GM21737 (cell line): ENCODE measurements around the gene RAB6B.

Experiments used
- ATAC-seq: cut with Tn5 transposase; IDR thresholded peaks from one replicate; pipeline ENCODE4 v1.9.1; 2021; ENCODE audit warnings: mild to moderate bottlenecking, moderate library complexity; ENCODE audit not compliant: unreplicated experiment

Gene RAB6B

DNA sequence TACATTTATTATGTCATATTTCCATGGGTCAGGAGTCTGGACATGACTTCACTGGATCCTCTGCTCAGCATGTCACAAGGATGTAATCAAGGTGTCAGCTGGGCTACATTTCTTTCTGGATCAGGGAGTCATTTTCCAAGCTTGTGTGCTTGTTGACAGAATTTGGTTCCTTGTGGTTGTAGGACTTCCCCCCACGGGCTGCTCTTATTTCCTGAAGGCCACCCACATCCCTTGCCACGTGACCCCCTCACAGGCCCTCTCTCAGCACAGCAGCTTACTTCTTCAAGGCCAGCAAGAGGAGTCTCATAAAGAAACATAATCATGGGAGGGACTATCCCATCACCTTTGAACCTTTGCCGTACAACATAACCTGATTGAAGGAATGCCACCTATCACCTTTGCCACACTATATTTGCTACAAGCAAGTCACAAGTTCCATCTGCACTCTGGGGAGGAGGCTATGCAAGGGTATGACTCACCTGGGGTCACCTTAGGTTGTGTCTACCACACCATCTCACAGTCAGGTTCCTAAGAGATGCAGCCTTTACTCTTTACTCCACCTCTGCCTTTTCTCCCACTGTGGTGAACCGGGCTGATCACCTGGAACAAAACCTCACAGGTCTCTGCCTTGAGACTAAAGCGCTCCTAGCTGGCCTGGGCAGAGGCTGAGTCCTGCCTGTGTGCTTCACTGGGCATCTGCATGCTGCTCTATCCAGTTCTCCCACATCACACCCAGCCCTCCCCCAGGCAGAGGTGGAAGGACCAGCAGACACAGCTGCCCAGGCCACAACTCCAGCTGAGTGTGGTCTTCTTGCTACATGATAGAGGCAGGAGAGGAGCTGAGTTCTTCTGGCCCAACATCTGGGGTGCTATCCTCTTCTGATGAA is 13.5 kb downstream of the RAB6B start:
- no peak for ATAC-seq

DNA sequence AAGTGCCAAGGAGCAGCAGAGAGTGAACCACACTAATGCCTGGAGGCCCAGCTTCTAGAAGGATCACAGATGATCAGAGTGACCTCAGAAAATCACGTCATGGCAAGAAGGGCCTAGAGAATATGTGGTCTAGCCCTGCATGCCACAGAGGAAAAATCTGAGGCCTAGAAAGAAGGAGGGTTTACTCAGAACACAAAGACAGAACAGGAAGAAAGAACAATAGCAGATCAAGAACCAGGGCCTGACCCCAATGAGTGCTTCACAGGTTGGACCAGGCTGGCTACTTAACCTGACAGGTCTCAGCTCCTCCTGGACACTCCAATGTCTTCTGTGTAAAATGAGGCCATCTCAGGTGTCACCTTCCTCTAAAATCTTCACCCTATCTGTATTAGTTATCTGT is 14.2 kb downstream of the RAB6B start:
- ATAC-seq = no peak

DNA sequence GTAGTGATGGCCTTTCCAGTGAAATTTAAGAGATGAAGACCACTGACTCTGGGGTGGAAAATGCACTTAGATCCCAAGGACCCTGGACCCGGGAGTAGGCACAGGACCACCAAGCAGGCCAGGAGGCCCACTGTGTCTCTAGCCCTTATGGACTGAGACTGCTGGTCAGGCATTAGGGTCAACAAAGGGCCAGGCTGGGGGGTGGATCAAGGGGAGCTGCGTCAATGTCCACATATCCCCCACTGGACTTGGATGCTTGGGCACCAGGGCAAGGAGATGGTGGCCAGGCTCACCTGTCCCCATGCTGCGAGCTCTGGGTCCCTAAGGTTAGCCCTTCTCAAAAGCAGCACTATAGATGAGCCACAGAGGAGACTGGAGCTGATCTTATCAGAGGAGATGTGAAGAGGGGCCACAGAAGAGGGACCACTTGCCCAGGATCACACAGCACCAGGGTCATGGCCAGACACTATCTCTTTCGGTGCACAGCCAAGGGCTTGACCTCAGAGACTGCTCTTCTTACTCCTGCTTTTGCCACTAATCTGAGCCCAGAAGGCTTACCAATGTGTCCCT is 14.7 kb downstream of the RAB6B start:
- no peak for ATAC-seq

DNA sequence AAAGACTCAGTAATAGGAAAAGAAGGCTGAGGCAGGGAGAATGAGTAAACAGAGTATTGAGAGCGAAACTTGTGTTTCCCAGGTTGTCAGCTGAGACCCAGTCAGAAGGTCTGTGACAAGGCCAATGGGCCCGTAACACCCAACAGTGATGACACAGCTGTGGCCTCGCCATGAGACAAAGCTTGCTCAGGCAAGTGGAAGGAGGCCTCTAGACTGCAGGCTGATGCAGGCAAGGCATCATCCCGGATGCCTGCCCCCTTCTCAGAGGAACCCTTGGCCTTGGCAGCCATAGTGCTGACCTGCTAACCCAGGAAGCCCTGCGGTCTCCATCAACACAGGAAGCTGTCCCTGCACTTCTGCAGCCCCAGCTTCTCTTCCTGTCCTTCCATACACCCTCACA is 15.4 kb downstream of the RAB6B start:
- no peak for ATAC-seq

DNA sequence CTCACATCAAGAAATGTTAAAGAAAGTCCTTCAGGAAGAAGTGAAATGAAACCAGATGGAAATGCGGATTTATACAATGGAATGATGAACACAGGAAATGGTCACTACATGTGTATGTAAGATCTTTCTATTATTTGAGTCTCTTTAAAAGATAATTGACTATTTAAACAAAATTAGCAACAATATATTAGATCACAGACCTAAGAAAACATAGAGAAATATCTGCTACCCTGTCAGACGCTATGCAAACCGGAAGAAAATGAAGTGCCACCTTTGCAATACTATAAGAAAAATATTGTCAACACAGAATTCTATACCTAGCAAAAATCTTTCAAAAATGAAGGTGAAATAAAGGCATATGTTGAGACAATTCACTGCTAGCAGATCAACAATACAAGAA is 17.2 kb downstream of the RAB6B start:
- ATAC-seq = no peak

DNA sequence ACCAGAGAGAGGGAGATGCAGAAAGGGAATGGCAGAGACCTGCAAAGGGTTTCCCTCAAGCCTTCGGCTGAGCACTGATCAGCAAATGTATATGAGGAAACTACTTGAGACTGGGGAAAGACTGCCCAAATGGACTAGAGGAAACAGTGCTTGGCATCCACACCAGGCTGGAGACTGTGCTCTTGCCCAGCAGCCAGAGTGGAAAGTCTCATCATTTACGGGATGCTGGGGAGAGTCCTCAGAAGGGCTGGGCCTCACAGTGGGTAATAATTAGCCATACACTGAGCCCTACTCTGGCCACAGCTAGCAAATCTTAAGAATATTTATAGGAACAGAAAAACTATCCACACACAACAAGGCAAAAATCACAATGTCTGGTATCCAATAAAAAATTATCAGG is 18.5 kb downstream of the RAB6B start:
- ATAC-seq = no peak

DNA sequence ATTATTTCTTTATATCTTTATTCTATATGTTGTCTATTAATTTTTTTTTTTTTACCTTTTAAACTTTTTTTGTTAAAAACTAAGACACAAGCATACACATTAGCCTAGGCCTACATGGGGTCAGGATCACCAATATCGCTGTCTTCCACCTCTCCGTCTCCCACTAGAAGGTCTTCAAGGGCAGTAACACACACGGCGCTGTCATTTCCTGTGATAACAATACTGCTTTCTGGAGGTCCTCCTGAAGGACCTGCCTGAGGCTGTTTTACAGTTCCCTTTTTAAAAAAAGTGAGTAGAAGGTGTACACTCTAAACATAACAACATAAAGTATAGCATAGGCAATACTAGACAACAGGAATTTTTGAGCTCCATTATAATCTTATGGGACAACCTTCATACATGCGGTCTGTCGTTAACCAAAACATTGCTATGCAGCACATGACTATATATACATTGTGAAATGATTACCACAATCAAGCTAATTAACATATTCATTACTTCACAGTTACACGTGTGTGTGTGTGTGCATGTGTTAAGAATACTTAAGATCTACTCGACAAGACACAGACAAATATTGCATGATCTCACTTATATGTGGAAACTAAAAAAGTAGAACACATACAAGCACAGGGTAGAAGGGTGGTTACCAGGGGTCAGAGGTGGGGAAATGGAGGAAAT is 20.8 kb downstream of the RAB6B start:
- no peak for ATAC-seq

DNA sequence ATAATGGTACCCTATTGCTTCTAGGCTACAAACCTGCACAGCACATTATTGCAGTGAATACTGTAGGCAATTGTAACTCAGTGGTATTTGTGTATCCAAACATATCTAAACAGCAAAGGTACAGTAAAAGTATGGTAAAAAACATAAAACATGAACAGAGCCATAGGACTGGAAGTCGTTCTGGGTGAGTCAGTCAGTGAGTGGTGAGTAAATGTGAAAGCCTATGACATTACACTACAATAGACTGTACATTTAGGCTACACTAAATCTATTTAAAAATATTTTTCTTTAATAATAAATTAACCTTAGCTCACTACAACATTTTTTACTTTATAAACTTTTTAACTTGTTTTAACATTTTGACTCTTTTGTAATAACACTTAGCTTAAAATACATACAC is 21.3 kb downstream of the RAB6B start:
- ATAC-seq = no peak

DNA sequence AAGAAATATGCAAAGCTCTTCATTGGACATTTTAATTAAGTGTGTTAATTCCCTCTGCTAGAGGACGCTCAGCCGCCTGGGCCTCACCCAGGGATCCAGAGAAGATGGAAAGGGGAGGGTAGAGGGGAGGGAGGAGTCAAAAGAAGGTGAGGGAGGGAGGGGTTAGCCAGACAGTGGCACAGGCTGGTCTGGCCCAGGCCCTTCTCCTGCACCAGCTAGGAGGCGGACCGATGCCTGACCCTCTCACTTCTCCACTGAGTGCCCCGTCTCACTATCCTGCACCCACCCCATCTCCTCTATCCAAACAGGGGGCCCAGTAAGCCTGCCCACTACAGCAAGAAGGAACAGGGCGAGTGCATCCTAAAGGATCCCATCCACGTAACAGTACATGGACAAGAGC is 22.9 kb downstream of the RAB6B start:
- no peak for ATAC-seq

DNA sequence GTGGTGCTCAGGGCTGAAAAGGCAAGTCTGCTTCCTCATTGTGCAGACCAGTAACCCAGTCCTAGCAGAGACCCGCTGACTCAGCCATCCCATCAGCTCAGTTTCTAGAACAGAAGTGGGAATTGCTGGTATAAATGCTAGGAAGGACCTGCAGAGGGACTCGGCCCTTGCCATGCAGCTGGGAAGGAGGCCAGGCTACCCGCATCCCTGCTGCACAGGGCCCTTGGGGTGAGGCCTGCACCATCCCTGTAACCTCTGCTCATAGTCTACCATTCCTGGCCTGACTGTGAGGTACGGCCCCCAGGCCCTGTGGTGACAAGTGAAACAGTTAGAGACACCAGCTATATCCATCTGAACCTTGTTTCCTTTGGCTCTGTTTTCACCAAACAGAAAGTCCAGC is 23.5 kb downstream of the RAB6B start:
- ATAC-seq = no peak

DNA sequence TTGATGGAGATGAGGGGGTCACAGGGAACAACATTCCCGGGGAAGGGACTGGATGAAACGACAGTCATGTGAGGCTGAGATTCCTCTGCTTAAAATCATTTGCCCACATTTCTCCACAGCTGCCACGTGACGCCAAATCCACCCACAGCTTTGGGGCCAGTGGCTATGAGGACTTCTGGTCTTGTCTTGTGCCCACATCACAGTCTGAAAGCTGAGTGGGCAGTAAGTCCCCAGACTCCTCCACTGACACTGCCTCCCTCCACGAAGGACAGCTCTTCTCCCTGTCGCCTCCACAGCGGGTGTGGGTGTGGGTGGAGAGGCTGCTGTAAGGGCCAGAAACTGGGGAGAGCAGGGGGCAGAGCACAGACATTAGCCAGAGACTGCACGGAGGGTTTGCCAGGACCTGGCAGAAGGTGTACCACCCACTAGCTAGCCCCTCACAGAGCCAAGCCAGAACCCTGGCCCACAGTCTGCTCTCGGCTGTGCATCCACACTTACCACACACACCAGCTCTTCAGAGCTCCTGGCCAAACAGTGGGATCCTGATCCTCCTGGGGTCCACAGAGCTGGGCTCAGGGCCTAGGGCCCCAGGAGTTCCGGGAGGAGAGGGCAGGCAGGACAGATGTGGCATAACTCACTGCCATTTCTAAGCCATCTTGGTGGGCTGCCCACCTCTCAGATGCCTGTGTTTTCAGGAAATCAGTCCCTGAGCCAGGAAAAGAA is 24.2 kb downstream of the RAB6B start:
- no peak for ATAC-seq

DNA sequence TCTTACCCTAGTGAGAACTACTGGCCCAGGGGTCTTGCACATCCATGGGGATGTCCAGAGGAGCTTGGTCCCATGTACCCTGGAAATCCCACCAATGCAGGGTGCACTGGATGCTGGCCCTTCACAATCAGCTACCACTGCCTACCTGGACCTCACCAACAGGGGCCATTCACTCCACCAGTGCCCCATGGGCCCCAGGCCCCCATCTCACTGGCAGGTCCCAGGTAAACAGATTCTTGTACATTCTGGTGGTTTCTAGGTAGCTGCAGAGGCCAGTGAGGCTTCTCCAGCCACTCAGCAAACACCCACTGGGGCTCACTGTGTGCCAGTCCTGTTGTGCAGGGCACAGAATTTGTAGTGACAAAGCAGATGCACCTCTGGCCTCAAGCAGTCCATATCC is 24.9 kb downstream of the RAB6B start:
- ATAC-seq = no peak

DNA sequence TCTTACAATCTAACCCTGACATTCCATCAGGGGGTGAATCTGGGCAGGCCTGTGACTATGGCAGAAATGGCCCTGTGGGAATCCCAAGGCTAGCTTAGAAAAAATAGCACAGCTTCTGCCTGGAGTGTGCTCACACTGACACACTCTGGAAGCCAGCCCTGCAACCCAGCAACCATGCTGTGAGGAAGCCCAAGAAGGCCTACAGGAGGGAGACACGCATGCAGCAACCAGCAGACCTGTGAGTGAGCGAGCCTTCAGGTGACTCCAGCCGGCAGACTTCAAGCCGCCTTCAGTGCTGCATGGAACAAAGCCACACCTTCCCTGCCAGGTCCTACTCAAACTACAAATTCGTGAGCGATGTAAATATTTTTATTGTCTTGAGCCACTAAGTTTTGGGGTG is 26.1 kb downstream of the RAB6B start:
- no peak for ATAC-seq

DNA sequence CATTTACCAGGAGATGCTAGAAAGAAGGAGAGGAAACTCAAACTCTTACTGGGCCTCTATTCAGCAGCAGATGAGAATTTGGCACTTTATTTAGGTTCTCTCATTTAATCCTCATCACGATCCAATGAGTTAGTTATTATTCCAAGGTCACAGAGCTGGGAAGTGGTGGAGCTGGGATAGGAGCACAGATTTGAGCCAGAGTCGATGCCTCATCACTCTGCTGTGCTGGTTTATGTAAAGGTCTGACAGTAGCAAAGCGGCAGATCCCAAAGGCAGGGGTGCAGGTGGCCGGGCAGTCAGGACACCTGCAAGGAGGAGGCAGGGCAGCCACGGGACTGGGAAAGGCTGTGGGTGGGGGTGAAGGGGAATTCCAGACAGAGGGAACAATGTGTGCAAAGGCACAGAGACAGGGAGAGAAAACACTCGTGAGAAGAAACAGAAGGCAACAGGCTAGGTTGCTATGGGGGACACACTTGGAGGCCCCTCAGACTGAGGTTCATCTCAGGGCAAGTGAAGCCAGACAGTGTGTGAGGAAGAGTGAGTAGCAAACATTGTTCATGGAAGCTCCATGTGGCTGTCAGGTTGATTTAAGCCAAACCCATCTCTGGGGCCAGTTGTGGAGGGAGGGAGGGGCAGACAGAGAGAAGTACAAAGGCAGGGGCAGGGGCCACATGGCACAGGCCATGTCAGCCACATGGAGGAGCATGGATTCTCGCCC is 26.8 kb downstream of the RAB6B start:
- ATAC-seq = no peak

DNA sequence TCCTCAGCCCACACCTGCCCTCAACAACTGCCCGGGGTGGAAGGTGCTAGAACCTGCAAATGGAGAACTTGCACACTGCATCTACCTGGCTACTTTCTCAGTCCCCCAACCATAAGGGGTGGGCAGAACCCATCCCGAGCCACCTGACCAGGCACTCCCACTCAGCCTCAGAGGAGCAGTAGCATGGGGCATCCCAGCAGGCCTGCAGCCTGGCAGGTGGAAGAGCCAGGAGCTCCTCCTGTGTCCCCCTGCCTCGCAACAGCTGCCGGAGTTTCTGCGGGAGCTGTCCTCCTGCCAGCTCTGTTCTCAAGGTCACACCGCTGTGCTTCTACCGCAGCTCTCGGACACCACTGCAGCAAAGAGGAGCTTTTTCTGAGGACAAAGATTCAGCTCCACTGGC is 27.5 kb downstream of the RAB6B start:
- ATAC-seq = no peak

DNA sequence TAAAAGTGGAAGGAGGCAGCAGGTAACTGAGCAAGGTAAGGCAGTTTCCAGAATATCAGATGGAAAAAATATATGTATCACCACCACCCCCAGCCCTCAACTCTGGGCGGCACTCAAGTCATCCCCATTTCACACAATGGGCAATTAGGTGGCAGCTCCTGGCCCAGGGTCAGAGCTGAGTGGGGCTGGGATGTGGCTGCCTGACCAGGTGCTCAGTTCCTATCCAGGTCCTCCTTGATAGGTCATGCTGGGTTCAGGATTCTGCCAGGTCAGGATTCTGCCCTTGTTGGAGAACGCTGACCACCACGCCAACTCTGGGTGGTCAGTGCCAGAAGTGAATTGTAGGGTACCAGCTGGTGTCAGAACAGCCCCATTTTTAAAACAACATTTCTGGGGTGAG is 29.5 kb downstream of the RAB6B start:
- no peak for ATAC-seq

DNA sequence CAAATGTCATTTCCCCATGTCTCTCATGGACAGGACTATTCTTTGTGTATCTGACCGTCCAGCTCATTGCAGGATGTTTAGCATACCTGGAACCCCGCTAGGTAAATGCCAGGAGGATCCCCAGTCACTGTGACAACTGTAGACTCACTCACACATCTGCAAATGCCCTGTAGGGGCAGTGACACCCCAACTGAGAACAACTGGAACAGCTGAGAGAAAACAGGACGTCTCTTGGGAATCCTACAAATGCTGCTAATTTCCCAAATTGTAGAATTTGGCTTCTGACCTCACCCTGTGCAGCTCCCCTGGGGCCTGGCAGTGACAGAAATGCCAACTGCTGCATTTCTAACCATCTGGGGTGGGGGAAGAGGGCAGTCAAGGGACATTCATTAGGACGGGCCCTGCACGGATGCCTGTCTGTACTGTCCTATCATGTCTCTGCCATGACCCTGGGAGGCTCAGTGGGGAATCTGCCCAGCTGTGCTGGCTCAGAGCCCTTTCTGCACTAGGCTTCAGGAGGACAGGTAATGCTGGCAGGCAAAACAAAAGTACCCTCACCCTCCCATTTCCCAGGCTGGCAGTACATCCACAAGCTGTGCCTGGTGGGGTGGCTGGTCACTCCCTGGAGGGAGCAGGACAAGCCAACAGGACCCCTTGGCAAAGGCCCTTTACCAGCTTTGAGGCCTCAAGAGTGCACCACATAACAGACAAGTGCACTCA is 30.4 kb downstream of the RAB6B start:
- ATAC-seq = no peak

DNA sequence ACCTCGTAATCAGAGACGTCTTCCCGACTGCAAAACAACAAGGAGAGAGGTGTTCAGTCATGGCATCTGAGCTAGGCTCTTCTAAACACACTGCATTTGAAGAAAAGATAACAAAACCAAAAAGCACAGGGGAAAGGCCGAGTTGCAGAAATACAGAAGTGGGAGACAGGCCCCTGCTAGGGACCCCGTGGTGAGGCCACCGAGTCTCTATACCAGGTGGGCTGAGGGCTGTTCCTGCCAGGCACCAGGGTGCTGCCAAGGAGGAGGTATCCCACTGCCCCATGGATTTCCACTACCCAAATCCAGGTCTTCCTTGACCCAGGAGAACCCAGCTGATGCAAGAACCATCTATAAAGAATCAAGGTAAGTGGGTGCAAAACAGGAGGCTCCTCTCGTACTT is 31.1 kb downstream of the RAB6B start:
- ATAC-seq = no peak

DNA sequence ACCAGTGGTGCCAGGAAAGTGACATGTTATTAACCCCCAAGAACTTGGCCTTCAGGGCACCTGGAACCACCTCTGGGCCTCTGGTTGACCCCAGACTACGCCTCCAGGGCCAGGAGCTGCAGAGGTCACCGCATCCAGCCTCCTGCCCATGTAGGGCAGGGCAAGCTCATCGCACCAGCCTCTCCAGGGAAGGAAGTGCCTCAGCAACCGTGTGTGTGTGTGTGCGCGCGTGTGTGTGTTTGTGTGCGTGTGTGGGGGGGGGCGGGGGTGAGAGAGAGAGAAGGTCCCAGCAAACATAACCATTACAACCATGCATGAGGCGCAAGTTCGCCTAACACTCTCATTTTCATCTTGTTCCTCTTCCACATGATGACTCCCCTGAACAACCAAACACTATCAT is 31.8 kb downstream of the RAB6B start:
- ATAC-seq = no peak

DNA sequence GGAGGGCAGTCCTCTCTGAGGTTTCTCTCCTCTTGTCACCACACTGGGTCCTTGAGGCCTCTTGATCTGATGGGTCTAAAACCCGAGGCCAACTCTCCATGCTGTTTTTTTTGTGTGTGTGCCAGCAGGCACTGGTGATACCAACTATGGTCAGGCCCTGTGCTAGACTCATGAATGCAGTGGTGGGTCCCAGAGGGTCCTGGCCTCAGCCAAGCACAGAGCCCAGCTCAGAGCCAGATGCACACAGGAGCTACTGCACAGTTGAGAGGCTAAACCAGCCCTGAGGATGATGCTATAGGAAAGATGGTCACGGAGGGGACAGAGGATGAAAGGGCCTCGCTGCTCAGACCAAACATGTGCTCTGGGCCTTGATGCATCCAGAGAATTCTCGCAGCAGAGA is 33.5 kb downstream of the RAB6B start:
- ATAC-seq = no peak
